CD4-positive, alpha-beta T cell treated with Interleukin-17A for 4 hours (primary cell): Measurements from ENCODE around the gene TMEM212.
"Not testable (repeated sequence)": the region's sequence is repeated elsewhere in the genome, so short reads cannot be mapped to it uniquely, and the experiment has no call there.

Source experiments
- DNase-seq: peaks from one replicate; pipeline ENCODE4 v3.0.0-alpha.2; 2020; ENCODE audit warnings: mixed read lengths

The TMEM212 gene

DNA sequence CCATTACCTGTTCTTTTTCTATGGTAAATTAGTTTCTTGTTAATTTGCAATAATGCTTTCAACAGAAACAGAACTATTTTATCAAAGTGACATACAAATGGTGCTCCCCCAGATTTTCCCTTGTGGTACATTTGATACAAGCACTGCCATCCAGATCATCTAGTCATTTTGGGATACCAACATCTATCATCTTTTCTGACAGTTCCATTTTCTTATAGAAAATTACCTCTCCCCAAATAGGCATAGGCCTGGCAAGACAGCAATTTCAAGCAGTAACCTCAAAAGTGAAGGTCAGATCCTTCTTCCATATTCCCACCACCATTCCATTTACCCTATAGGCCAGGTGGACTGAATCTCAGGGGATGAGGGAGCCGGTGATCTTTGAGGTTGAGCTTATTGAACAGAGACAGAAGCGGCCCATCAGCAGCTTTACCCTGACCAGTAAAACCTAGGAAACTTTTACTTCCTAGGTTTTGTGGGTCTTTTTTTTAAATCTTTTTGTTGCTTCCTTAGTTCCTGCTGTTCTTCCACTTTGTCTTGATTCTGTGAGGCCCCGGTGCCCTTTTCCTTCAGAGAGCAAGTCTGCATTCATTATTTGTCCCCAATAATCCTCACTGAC, 29.8 kb upstream of the TMEM212 start:
- DNase-seq = no peak

- no peak for DNase-seq
These were observed 29.2 kb upstream of the TMEM212 start for GRCh38 chr3:171813897-171814460.

- not testable (repeated sequence) for DNase-seq
These were observed 28.5 kb upstream of the TMEM212 start for GRCh38 chr3:171814662-171815061.

GRCh38 chr3:171815973-171816595, 27.1 kb upstream of the TMEM212 start:
- DNase-seq = no peak

DNA sequence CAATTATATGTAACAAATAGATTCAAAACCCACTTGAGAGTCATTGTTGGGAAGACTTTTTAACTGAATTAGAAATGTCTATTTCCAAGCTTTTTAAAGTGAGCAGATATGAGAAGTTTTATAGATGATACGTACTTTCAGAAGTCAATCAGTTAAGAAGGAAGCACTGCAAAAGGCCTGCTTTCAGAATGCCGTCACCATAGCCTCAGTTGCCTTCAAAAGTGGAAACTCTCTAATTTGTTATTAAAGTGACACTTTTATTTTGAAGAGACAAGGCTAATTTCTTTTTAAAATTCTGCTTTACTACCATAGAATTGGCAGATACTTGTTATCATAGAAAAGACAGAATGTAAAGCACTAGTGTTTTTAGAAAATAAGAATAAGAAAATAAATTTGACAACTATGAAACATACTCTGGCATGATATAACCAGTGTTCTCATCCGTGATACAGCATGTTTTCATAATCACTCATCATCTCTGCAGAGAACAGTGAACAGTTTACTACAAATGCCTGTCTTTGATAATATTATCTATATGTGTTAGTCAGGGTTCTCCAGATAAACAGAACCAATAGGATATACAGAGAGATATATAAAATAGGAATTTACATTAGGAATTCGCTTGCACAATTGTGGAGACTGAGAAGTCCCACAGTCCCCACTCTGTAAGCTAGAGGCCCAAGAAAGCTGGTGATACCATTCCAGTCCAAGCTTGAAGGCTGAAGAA, 25.9 kb upstream of the TMEM212 start:
- no peak for DNase-seq

DNA sequence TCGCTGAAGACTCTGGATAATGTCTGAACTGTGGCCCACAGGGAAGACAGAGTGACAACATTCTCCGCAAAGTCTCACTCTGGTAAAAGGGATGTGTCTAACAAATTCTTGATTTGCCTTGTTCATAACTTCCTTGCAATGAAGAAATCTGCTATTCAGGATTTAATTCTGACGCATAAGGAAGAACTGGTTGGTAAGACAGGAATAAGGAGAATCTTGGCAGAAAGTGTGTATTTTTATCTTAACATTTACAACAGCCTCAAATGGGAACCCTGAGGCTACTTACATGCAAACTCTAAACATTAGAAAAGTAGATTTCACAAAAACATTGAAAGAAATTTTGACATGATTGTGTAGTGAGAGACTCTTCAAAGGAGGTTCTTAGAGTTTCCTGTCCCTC, 22.1 kb upstream of the TMEM212 start:
- DNase-seq = no peak

- DNase-seq = no peak
These were observed 21.3 kb upstream of the TMEM212 start for GRCh38 chr3:171821778-171822358.

DNA sequence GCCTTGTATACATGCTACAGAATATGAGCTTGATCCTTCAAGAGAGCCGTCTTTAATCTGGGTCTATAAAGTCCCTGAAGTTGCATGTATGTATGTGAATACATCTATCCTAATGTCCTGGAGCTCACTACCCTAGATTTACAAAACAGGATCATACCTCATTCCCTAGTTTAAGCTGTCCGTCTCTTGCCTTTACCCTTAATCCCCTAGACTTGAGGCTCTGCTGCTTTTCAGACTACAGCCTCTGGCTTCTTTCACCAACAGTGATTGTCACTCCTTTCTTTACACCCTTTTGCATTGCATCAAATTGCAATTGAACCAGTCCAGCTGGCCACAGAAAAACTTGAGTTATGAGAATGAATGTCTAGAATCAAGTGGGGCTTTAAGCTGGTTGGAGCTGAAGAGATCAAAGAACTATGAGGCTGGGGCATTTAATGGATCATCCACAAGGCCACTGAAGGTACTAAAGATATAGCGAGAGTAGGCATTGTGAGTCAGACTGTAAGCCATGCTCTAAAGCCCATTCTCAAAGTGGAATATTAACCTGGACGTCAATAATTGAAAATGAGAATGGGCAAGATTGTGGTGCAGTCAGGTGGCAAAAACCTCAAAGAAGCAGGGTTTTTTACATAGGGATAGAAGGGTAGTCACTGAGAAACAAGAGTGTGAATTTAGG, 20.6 kb upstream of the TMEM212 start:
- DNase-seq = no peak

DNA sequence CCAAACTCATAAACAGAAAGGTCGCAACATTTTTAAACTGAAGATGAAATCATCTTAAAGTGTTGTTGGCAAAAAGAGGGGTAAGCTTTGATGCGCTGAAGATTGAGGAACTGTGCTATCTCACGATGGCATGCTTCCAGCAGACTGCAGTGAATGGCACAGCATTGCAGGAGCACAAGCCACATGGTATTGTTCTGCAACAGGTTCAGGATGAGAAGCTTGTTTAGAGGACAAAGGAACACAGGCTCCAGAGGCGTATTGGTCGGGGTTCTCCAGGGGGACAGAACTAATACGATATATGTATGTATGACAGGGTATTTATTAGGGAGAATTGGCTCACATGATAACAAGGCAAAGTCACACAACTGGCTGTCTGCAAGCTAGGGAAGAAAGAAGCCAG, 19.0 kb upstream of the TMEM212 start:
- DNase-seq = no peak

GRCh38 chr3:171824824-171825221, 18.3 kb upstream of the TMEM212 start:
- no peak for DNase-seq

DNA sequence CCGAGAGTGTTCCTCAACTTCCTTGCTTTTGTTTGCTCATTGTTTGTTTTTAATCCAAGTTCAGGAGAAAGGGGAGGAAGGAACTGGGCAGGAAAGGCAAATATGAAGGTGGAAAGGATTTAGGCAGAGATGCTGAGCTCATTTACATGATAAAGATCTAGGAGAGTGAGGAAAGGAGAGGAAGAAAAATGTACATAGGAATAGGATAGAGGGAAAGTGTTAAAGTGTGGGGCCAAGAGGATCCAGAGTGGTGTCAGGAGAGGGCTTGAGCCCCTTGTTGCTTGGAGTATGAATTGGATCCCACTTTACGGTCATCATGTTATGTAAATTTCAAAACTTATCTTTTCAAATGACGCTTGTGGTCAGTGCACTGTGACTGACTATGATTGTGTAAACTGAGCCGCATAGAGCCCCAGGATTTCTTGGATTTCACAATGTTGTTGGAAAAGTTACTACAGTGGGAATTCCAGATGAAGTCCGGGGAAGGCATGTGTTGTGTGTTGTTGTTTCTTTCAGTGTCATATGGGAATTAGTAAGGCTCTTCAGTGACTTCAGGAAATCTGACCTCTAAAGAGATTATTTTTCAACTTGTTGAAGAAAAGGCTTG, 17.8 kb upstream of the TMEM212 start:
- no peak for DNase-seq

DNA sequence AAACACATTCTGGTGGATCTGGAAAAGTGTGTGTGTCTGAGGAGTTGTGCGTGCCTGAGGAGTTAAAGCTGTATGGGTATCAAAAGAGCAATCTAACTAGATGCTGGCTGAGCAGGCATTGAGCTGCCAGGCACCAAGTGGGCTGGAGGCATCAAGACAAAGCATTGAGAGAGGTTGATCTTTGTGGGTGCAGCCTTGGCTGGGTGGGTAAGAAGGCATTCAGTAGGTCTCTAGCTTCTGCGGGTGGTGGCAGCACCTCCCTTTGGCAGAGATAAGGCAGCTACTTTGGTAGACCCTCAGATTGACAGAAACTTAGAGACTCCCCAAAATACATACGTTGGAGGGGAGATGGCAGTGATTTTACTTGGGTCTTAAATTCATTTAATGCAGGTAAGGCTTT, 15.8 kb upstream of the TMEM212 start:
- DNase-seq = no peak

DNA sequence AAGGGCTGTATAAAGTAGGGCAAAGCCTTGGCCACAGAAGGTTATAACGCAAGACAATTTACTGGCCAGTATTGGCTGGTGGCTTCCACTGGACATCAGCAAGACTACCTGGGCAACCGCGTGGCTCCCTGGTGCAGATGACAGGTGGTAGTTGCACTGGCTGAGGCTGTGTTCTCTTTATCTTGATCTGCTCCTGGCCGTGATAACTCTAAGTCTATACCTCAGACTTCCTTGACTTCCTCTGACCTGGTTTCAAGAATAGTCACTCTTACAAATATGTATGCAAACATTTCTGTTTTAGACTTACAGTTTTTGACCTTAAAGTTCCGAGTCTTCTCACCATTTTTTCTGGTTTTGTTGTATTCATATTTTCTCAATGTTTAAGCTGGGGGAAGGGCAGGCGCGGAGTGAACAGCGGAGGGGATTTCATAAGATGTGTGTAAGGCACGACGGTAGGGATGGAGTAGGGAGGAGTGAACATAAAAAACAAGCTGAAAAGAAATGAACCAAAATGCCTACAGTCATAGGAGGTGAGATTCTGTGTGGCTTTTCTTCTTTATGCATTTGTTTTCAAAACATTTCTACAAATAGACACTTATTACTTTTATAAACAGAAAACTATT, 15.2 kb upstream of the TMEM212 start:
- no peak for DNase-seq

DNA sequence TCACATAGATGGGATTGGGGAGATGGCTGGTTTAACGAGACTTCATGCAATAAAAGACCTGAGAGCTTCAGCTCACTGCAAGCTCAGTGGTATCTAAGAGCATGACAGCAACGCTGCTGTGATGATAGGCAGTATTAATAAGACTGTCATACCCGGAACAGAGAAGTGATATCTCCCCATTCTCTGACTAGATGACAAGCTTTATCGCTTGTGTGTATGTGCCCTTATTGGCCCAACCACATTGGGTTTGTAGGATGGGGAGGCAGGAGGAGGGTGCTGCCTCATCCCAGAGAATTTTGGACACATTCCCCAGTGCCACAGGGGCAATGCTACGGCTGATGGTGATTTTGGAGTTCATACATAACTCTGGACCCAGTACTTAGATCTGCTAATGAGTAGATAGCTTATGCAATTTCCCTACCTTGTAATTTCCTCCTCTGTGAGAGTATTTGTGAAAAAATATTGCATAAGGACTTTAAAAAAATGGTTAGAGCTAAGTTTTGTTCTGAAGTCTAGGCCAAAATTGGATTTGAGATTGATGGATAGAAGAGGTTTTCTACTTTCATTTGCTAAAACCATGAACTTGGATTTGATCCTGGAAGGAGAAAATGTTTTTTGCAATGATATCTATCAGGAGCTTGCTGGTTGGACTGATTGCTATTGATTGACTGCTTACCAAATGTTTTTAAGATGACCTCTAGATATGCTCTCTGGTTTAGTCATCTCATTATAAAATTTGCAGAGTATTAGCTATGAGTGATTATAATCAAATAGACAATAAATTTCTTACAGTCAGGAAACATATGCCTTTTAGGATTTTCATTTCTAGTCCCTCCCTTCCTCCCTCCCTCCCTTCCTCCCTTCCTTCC, 14.0 kb upstream of the TMEM212 start:
- no peak for DNase-seq

DNA sequence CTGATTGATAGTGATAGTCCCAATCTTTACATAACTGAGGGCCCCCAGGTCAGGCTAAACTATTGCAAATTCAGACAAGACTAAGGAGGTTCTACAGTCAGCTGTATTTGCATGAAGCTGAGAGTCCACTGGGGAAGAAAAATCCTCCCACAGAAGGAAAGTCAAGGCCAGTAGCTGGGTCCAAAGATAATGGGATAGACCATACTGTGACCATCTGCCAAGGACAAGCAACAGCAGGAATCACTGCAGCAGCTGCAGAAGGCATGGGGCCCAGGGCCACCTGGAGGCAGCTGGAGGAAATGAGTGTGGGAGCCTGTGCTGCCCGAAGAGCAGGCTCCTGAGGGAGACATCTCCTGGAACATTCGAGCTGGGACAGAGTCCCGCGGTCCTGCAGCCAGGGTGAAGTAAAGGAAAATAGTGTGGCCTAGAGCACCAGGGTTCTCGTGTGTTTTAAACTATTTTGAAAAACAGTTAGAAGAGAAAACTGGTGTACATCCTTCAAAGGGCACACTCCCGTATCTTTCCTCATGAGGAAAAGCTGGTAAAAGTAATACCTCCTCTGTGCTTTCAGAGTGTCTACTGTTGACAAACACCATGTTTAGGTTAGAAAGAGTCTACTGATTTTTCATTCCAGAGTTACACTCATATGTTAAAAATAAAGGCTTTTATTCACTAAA, 13.2 kb upstream of the TMEM212 start:
- peak; percentile 11 for DNase-seq

DNA sequence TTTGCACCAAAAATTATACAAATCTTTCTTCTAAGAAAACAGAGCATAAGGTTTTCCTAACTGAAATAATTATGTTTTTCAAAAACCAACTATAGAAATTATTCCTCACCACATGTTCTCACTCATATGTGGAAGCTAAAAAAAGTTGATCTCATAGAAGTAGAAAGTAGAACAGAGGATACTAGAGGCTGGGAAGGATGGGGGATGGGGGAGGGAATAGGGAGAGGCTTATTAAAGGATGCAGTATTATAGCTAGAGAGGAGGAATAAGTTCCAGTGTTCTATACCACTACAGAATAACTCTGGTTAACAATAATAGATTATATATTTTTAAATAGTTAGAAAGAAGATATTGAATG, 12.7 kb upstream of the TMEM212 start:
- DNase-seq = no peak

DNA sequence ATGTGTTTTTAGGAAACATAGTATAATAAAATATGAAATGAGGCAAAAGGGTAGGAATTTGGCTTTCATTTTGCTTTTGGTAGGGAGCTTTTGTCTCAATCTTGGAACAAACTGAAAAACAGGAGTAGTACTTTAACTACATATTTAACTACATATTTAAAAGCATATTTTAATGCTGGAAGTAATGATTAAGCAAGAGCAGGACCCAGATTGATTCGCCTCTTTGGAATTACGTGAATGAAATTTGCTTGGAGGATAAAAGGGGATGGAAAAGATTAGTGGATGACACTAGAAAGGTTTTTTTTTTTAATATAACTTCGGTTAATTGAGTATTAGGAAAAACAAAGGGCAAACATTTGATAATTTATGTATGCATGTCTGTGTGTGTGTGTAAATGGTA, 11.2 kb upstream of the TMEM212 start:
- no peak for DNase-seq

- DNase-seq = no peak
These were observed 10.2 kb upstream of the TMEM212 start for GRCh38 chr3:171832989-171833388.

GRCh38 chr3:171833789-171834460, 9.2 kb upstream of the TMEM212 start:
- no peak for DNase-seq

DNA sequence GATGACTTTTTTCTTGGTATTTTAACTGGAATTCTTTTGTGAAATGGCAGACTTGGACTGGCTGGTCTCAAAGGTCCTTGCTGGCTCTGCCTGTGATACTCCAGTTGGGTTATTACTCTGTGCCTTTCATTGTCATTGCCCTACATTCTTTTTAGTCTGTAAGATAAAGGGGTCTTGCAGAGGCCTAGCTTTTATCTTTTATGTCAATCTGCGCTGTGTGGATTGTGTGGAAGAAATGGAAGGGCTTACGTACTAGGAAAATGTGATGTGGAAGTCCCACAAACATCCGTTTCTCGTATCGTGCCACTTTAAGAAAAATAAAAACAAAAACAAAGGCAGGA, 8.7 kb upstream of the TMEM212 start:
- DNase-seq = no peak
